GM20000 (cell line): ENCODE measurements around the gene LAMP5.

ENCODE experiments used
- DNase-seq: peaks from one replicate; pipeline ENCODE4 v3.0.0; 2012; ENCODE audit warnings: low spot score
- CTCF ChIP-seq: IDR thresholded peaks from 2 replicates; pipeline ENCODE4 v1.5.1; 2012; ENCODE audit warnings: mild to moderate bottlenecking, control low read depth; ENCODE audit errors: extremely low read depth, missing control alignments

The LAMP5 gene

DNA sequence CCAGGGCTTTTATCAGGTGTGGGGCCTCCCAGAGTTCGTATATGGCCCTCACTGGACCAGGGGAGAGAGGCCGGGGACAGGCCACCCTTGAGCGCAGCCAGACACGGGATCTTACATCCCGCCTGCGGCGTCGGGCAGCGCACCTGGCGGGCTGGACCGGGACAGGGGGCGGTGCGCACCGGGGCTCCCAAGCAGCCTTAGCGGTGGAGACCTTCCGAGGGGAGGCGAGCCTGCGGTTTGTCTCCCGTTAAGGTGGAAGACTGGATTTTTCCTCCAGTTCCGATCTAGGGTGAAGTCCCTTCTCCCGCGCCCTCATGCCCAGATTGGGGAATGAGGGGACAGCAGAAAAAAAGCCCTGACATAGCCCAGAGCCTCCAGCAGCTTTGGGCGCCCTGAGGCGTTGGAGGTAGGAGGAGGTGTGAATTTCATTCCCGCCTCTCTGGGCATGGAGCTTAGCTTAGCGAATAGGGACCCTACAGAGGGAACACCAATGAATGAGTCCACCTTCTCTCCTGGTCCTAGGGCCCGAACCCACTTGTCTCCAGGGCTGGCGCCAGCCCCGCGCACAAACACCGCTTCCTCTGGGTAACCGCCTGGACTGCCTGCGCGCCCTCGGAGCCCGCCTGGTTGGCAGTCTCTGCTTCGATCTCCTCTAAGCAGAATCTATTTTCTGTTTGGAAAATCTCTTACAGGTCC is 6.7 kb upstream of the LAMP5 start:
- TF ChIP-seq CTCF, result no peak
- no peak for DNase-seq

DNA sequence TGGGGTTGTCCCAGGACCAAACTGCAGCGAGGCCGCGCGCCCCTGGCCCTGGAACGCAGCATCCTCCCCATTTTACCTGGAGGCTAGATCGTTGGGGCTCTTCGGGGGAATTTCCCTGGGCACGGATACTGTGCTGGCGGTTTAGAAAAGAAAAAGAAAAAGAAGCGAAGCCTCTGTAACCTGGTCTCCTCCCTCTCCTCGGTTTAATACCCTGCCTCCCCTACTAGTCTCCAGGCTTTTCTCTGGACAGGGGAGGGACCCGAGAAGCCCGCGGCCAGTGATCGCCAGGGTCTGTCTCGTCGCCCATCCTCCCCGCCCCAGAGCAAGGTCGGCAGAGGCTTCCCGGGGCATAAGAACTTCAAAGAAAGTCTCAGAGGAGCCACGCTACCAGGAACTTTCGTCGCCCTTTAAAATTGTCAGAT is 6.1 kb upstream of the LAMP5 start:
- TF ChIP-seq CTCF, result no peak
- DNase-seq, result no peak

GRCh38 chr20:9508696-9509178 is 5.7 kb upstream of the LAMP5 start:
- TF ChIP-seq CTCF, result no peak
- no peak for DNase-seq

DNA sequence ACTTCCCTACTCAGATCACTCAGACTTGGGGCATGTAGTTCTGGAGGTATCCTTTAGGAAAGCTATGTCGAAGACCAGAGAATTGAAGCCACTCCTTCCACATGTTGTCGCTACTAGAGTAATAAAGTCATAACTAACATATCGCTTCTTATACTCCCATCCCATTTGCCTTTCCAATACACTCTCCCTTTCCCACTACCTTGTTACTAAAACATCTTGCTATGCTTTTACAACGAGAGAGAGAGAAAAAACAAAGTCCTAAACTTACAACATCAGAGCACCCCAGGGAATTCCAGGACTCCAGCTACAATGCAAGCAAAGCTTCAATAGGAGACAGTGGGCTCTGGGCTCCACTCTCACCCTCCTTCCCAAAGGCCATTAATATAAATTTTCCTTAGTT is 5.1 kb upstream of the LAMP5 start:
- DNase-seq, result no peak
- TF ChIP-seq CTCF, result no peak

- DNase-seq, result no peak
- TF ChIP-seq CTCF, result no peak
Measured at GRCh38 chr20:9510911-9511310, 3.5 kb upstream of the LAMP5 start.

DNA sequence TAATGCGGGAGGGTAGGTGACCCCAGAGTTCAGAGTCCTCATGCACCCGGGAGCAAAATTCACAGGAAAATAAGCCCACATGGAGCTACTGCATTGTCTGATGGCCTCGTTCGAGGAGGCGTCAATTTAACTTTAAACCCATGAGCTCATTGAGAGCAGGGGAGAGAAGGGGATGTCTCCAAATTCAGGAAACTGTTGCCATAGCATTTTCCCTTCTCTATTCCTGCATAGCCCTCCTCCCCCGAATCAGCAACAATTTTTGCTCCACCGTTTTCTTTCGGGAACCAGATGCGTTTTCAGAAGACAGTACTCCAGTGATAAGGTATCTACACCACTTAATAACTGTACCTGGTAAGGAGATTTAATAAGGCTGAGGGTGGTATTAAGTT is 324 bp upstream of the LAMP5 start:
- no peak for TF ChIP-seq CTCF
- no peak for DNase-seq

- DNase-seq, result no peak
- TF ChIP-seq CTCF, result no peak
Measured at GRCh38 chr20:9515214-9515585, 810 bp downstream of the LAMP5 start.
